Psoas muscle (tissue), 8 donors: Measurements from ENCODE around the gene VMAC. TPM values are rescaled to one million over a fixed set of nuclear protein-coding genes. Genes with fewer than 3 reads are reported as not detected.
A peak's percentile ranks its signal among the peaks of the same experiment; 100 is the strongest.
"Not testable (repeated sequence)": the region's sequence is repeated elsewhere in the genome, so short reads cannot be mapped to it uniquely, and the experiment has no call there.

Source experiments
- ATAC-seq, 4 donors: fragments of 200-7000 bp; cut with Tn5 transposase; one replicate each; pipeline ENCODE4 v1.9.1; 2020; ENCODE audit warnings: moderate library complexity in 3 of 4, mild to moderate bottlenecking in 2 of 4
- DNase-seq, 2 donors: peaks; one replicate each; pipeline ENCODE4 v3.0.0-alpha.2; 2020
- H3K27ac ChIP-seq: fragments of 200-600 bp; one replicate; pipeline ENCODE4 v1.8.0; 2022
- H3K27me3 ChIP-seq, 3 donors: fragments of 200-600 bp in 1 of 3; one replicate each; pipeline versions ENCODE4 v1.6.1 to v1.8.0; 2013 to 2022; ENCODE audit warnings: low read length in 2 of 3, mild to moderate bottlenecking in 2 of 3, moderate library complexity in 1 of 3; ENCODE audit not compliant: insufficient read depth in 3 of 3
- H3K36me3 ChIP-seq, 2 donors: fragments of 200-600 bp in 1 of 2; one replicate each; pipeline versions ENCODE4 v1.6.1 to v1.8.0; 2013 to 2022; ENCODE audit warnings: low read depth in 1 of 2, mild to moderate bottlenecking in 1 of 2, moderate library complexity in 1 of 2; ENCODE audit not compliant: insufficient read depth in 1 of 2
- H3K4me1 ChIP-seq: fragments of 200-600 bp; one replicate; pipeline ENCODE4 v1.8.0; 2022
- H3K4me3 ChIP-seq: fragments of 200-600 bp; one replicate; pipeline ENCODE4 v1.8.0; 2022; ENCODE audit warnings: mild to moderate bottlenecking
- H3K9me3 ChIP-seq: fragments of 200-600 bp; one replicate; pipeline ENCODE4 v1.8.0; 2022
- CTCF ChIP-seq: fragments of 200-600 bp; IDR thresholded peaks from one replicate; pipeline ENCODE4 v1.8.0; 2022; ENCODE audit warnings: antibody characterized with exemption
- WGBS, 3 donors: extraction: QIAGEN DNeasy Blood & Tissue Kit; methylation state at CpG; one replicate each; pipeline versions ENCODE4 v1.1.6 to v1.1.7; 2013; 5-methylcytosine and 5-hydroxymethylcytosine counted together
- intact Hi-C, 2 donors: fragments of 100-400 bp; cut with DNase I; formaldehyde crosslinking; loops; one replicate each; pipeline versions ENCODE4 v1.11.0 to v1.14.2; 2022
- polyA plus RNA-seq, 3 donors: library from polyadenylated mRNA; stranded (reverse); fragments of 200-250 nt; gene quantifications; one replicate each; pipeline ENCODE4 v1.2.3, GENCODE V29; 2013
- total RNA-seq, 4 donors: library from RNA; stranded (reverse); fragmentation: NEBNext Ultra II Directional in 2 of 4; extraction: Animal tissue kit (Norgen Biotek cat#: 25700) in 2 of 4; gene quantifications; one replicate each; pipeline versions ENCODE4 v1.2.1 to v1.2.4, GENCODE V29; 2021 to 2023
- donor health status: healthy with polysubstance abuse.
- donor health status: DM: no; HTN: no; CAD: no; lungs with moderate emphysema.
- donor health status: Bipolar disorder and iron deficiency.
- donor health status: healthy.
- donor health status: DM: yes; HTN: yes; CAD: no.
- donor health status: DM: no; HTN: no; CAD: no.
- donor health status: DM: no; HTN: no; CAD: no.
- donor health status: DM: yes; HTN: yes; CAD: no.

The VMAC gene
- total and polyA plus RNA-seq, 7 donors, result 0.73 to 3.0 (median 0.89) TPM

- no peaks in the 10 kb centered on the region for H3K36me3 ChIP-seq
- peaks cover 0 to 27% (median 0%) of the 10 kb centered on the region in 3 donors for H3K27me3 ChIP-seq
- TF ChIP-seq CTCF, result no peak
- intact Hi-C loops, result no loop called here
- no peak for ATAC-seq
- 36 to 46% (median 38%) methylated on average over 4 to 6 of the region's 6 CpGs for WGBS, 3 donors
- H3K9me3 ChIP-seq, result no peaks in the 10 kb centered on the region
- DNase-seq, result no peak
- H3K27ac ChIP-seq, result no peak overlapping the region
- no peak overlapping the region for H3K4me3 ChIP-seq
- H3K4me1 ChIP-seq, result peaks cover 6% of the 10 kb centered on the region
Measured at GRCh38 chr19:5880196-5880595, 24.5 kb upstream of the VMAC start.

- no peaks in the 10 kb centered on the region for H3K9me3 ChIP-seq
- DNase-seq, result peak; percentile 57 to 68
- intact Hi-C loops, result no loop called here
- no peak for TF ChIP-seq CTCF
- no peak overlapping the region for H3K4me3 ChIP-seq
- H3K27ac ChIP-seq, result no peak overlapping the region
- WGBS, 3 donors, result 11 to 17% (median 16%) methylated on average over 15 of the region's 15 CpGs
- no peaks in the 10 kb centered on the region for H3K36me3 ChIP-seq
- peak; percentile 74 to 91 (median 86) for ATAC-seq
- H3K4me1 ChIP-seq, result peaks cover 6% of the 10 kb centered on the region
- H3K27me3 ChIP-seq, result peaks cover 0 to 26% (median 0%) of the 10 kb centered on the region in 3 donors
Measured at GRCh38 chr19:5880604-5881078, 24.0 kb upstream of the VMAC start.

GRCh38 chr19:5881543-5882299 lies 23.0 kb upstream of the VMAC start:
- H3K9me3 ChIP-seq, result no peaks in the 10 kb centered on the region
- no peak overlapping the region for H3K27ac ChIP-seq
- intact Hi-C loops, result no loop called here
- H3K27me3 ChIP-seq, result peaks cover 0 to 35% (median 0%) of the 10 kb centered on the region in 3 donors
- H3K36me3 ChIP-seq, result no peaks in the 10 kb centered on the region
- DNase-seq (peak in 1 of 2 donors; percentile 20), ATAC-seq (no peak)
- no peak overlapping the region for H3K4me3 ChIP-seq
- WGBS, 3 donors, result 51 to 64% (median 53%) methylated on average over 19 of the region's 19 CpGs
- no peak for TF ChIP-seq CTCF
- H3K4me1 ChIP-seq, result peaks cover 6% of the 10 kb centered on the region

GRCh38 chr19:5882421-5882968 lies 22.2 kb upstream of the VMAC start:
- TF ChIP-seq CTCF, result no peak
- peaks cover 6% of the 10 kb centered on the region for H3K4me1 ChIP-seq
- intact Hi-C loops, result no loop called here

GRCh38 chr19:5883157-5883873 lies 21.4 kb upstream of the VMAC start:
- 43 to 59% (median 52%) methylated on average over 13 of the region's 13 CpGs for WGBS, 3 donors
- H3K4me1 ChIP-seq, H3K36me3 ChIP-seq, H3K27ac ChIP-seq, intact Hi-C loops, ATAC-seq, H3K4me3 ChIP-seq, DNase-seq, H3K9me3 ChIP-seq: not testable (repeated sequence)
- H3K27me3 ChIP-seq, result peaks cover 0 to 37% (median 0%) of the 10 kb centered on the region in 3 donors

More at GRCh38 chr19:5882421-5882968, 22.2 kb upstream of the VMAC start:
- no peak overlapping the region for H3K27ac ChIP-seq
- H3K36me3 ChIP-seq, result no peaks in the 10 kb centered on the region
- H3K4me3 ChIP-seq, result no peak overlapping the region
- 58 to 61% (median 60%) methylated on average over 9 of the region's 9 CpGs for WGBS, 3 donors
- peaks cover 0 to 38% (median 0%) of the 10 kb centered on the region in 3 donors for H3K27me3 ChIP-seq
- DNase-seq (no peak), ATAC-seq (peak in 1 of 4 donors; percentile 34)
- H3K9me3 ChIP-seq, result no peaks in the 10 kb centered on the region

GRCh38 chr19:5884065-5884811 lies 20.4 kb upstream of the VMAC start:
- intact Hi-C loops, H3K36me3 ChIP-seq, H3K4me3 ChIP-seq, H3K27ac ChIP-seq, ATAC-seq, H3K9me3 ChIP-seq, H3K4me1 ChIP-seq, DNase-seq: not testable (repeated sequence)
- 76 to 83% (median 80%) methylated on average over 11 of the region's 11 CpGs for WGBS, 3 donors
- peaks cover 0 to 34% (median 1%) of the 10 kb centered on the region in 3 donors for H3K27me3 ChIP-seq
